Gastroesophageal sphincter (tissue), 3 donors: ENCODE data around the gene NEK7.

Source experiments
- CTCF ChIP-seq, 4 experiments: fragments of 200-600 bp in 2 of 4; fragments of 450-650 bp in 2 of 4; sonication (generic) in 1 of 4; IDR thresholded peaks; one replicate each; pipeline ENCODE4 v1.5.1; 2017 to 2019; ENCODE audit warnings: antibody characterized with exemption in 4 of 4, mild to moderate bottlenecking in 2 of 4, moderate library complexity in 2 of 4
- POLR2A ChIP-seq, 2 donors: fragments of 450-650 bp; IDR thresholded peaks; one replicate each; pipeline ENCODE4 v1.6.1; 2017; ENCODE audit warnings: antibody characterized with exemption in 2 of 2, mild to moderate bottlenecking in 2 of 2, moderate library complexity in 1 of 2

DNA sequence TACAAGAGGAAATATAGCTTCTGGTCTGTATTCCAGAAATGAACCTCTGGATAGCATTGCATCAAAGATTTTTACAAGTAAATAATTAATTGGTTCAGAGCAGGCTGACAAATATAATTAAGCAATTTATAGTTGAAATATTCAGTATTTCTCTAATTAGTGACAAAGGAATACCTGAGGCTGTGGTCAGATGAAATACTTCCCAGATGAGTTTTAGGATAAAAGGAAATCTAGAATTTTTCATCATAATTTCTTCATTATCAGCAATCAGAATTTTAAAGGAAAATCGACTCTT is 112.8 kb downstream of the NEK7 start:
- no peak for TF ChIP-seq CTCF (IDR thresholded peaks at IDR 0.05)
- no peak for TF ChIP-seq POLR2A (IDR thresholded peaks at IDR 0.05)
